A549 (cell line): ENCODE results near the gene MTHFD2L. TPM values are rescaled to one million over a fixed set of nuclear protein-coding genes. Genes with fewer than 3 reads are reported as not detected.

ENCODE experiments used
- ATAC-seq, 2 experiments: fragments of 200-7000 bp in 1 of 2; fragments of >200 bp in 1 of 2; cut with Nextera tagmentation in 1 of 2; cut with Tn5 transposase in 1 of 2; 3 replicates each; pipeline versions ENCODE4 v1.8.0 to v1.9.1; 2018 to 2020; ENCODE audit warnings: mild to moderate bottlenecking in 1 of 2, moderate library complexity in 1 of 2
- CTCF ChIA-PET: fragments of 300-600 bp; sonication (Branson Sonifier 250); formaldehyde crosslinking; extraction: SDS; loops from one replicate; lab custom pipeline; 2021; ENCODE audit warnings: antibody characterized with exemption, inconsistent platforms; lab: Yijun Ruan, JAX
- POLR2A ChIA-PET: fragments of 350-600 bp; formaldehyde crosslinking; extraction: SDS; loops from one replicate; lab custom pipeline; 2021; ENCODE audit warnings: antibody characterized with exemption, inconsistent platforms; lab: Yijun Ruan, JAX
- DNase-seq, 2 experiments: peaks; one replicate each; pipeline versions ENCODE4 v3.0.0 to v3.0.0-alpha.2; 2011 to 2016; ENCODE audit warnings: low read depth in 1 of 2, low spot score in 1 of 2
- FAIRE-seq: peaks from 2 replicates; lab custom pipeline; 2011; peaks lifted over from hg19 to GRCh38; lab: Jason Lieb, UNC
- H3K27ac ChIP-seq, 2 experiments: fragments of >200 bp; sonication (Bioruptor Twin); formaldehyde crosslinking; 3 replicates each; pipeline ENCODE4 v1.5.1; 2016 to 2017
- H3K4me1 ChIP-seq: fragments of >200 bp; sonication (Bioruptor Twin); formaldehyde crosslinking; 3 replicates; pipeline ENCODE4 v1.6.1; 2016
- H3K4me2 ChIP-seq: fragments of >200 bp; sonication (Bioruptor Twin); formaldehyde crosslinking; 3 replicates; pipeline ENCODE4 v1.6.1; 2016
- H3K4me3 ChIP-seq: fragments of >200 bp; sonication (Bioruptor Twin); formaldehyde crosslinking; 3 replicates; pipeline ENCODE4 v1.5.1; 2016
- H3K9me3 ChIP-seq: fragments of >200 bp; sonication (Bioruptor Twin); formaldehyde crosslinking; 3 replicates; pipeline ENCODE4 v1.6.1; 2016
- ATOH8 ChIP-seq: fragments of 250-450 bp; sonication (Bioruptor Pico); IDR thresholded peaks from 2 replicates; pipeline ENCODE4 v1.5.0; 2020; ENCODE audit warnings: low read depth, mild to moderate bottlenecking, moderate library complexity
- CHD2 ChIP-seq: fragments of 150-350 bp; IDR thresholded peaks from 2 replicates; pipeline ENCODE4 v1.6.1; 2014; ENCODE audit warnings: low read length; ENCODE audit not compliant: partially characterized antibody
- CHD4 ChIP-seq: fragments of 200-600 bp; sonication (generic); IDR thresholded peaks from 2 replicates; pipeline ENCODE4 v1.6.1; 2016; ENCODE audit warnings: antibody characterized with exemption, mild to moderate bottlenecking, borderline replicate concordance
- ESRRA ChIP-seq: fragments of 150-350 bp; IDR thresholded peaks from 2 replicates; pipeline ENCODE4 v1.6.1; 2014; ENCODE audit warnings: mild to moderate bottlenecking, low read length, borderline replicate concordance
- FOXS1 ChIP-seq: fragments of 250-450 bp; sonication (Bioruptor Pico); IDR thresholded peaks from 2 replicates; pipeline ENCODE4 v1.5.0; 2020; ENCODE audit warnings: mild to moderate bottlenecking, moderate library complexity
- HMGXB4 ChIP-seq: fragments of 250-450 bp; sonication (Bioruptor Pico); IDR thresholded peaks from 2 replicates; pipeline ENCODE4 v1.5.0; 2021; ENCODE audit warnings: mild to moderate bottlenecking, moderate library complexity, borderline replicate concordance
- HOXB13 ChIP-seq: fragments of 250-450 bp; sonication (Bioruptor Pico); IDR thresholded peaks from 2 replicates; pipeline ENCODE4 v1.5.0; 2020; ENCODE audit warnings: low read depth, mild to moderate bottlenecking, moderate library complexity
- HOXB5 ChIP-seq: fragments of 250-450 bp; sonication (Bioruptor Pico); IDR thresholded peaks from 2 replicates; pipeline ENCODE4 v1.5.0; 2020; ENCODE audit warnings: mild to moderate bottlenecking, moderate library complexity
- JUN ChIP-seq, 2 experiments: fragments of >200 bp; sonication (Bioruptor Twin); formaldehyde crosslinking; IDR thresholded peaks; 2 replicates in 1 of 2; 3 replicates in 1 of 2; pipeline ENCODE4 v1.6.1; 2016 to 2017
- KDM1A ChIP-seq: fragments of 200-600 bp; sonication (generic); IDR thresholded peaks from 2 replicates; pipeline ENCODE4 v1.6.1; 2016; ENCODE audit warnings: low read depth, mild to moderate bottlenecking
- KDM5A ChIP-seq: fragments of 200-600 bp; sonication (generic); IDR thresholded peaks from 2 replicates; pipeline ENCODE4 v1.6.1; 2016; ENCODE audit warnings: antibody characterized with exemption, mild to moderate bottlenecking
- MAZ ChIP-seq: fragments of 150-350 bp; IDR thresholded peaks from 2 replicates; pipeline ENCODE4 v1.6.1; 2014; ENCODE audit warnings: antibody characterized with exemption, low read depth, low read length, borderline replicate concordance
- NPAS2 ChIP-seq: fragments of 250-450 bp; sonication (Bioruptor Pico); IDR thresholded peaks from 2 replicates; pipeline ENCODE4 v1.8.0; 2022; ENCODE audit warnings: mild to moderate bottlenecking, moderate library complexity, borderline replicate concordance
- TFCP2L1 ChIP-seq: fragments of 250-450 bp; sonication (Bioruptor Pico); IDR thresholded peaks from 2 replicates; pipeline ENCODE4 v1.5.0; 2021; ENCODE audit warnings: mild to moderate bottlenecking
- ZC3H11A ChIP-seq: fragments of 450-650 bp; IDR thresholded peaks from 2 replicates; pipeline ENCODE4 v1.6.1; 2014; ENCODE audit warnings: antibody characterized with exemption, mild to moderate bottlenecking
- ZFP36 ChIP-seq: fragments of 450-650 bp; IDR thresholded peaks from 2 replicates; pipeline ENCODE4 v1.6.1; 2014; ENCODE audit warnings: borderline replicate concordance; ENCODE audit not compliant: partially characterized antibody
- ZSCAN20 ChIP-seq: fragments of 250-450 bp; sonication (Bioruptor Pico); IDR thresholded peaks from 2 replicates; pipeline ENCODE4 v1.8.0; 2022; ENCODE audit warnings: mild to moderate bottlenecking, moderate library complexity
- WGBS: methylation state at CpG from one replicate; pipeline ENCODE4 v1.1.6; 2017; ENCODE audit errors: missing lambda C conversion rate; 5-methylcytosine and 5-hydroxymethylcytosine counted together
- polyA plus RNA-seq, 4 experiments: library from polyadenylated mRNA; depleted of rRNA in 3 of 4; stranded (reverse); fragments of >200 nt; fragmentation: RNase III in 1 of 4; extraction: RNeasy Plus Mini Kit Qiagen cat#74134 plus additional on column Dnase treatment in 1 of 4; gene quantifications; 2 replicates in 3 of 4; 3 replicates in 1 of 4; pipeline ENCODE4 v1.2.3, GENCODE V29; 2011 to 2017
- TF ChIP-seq, protein P1 (sequence below): fragments of >200 bp; sonication (Bioruptor Twin); formaldehyde crosslinking; IDR thresholded peaks from 3 replicates; pipeline ENCODE4 v1.5.1; 2016

Gene MTHFD2L
- polyA plus RNA-seq, 2 of the 4 experiments (the other 2 are of a cell fraction) = 8.5 to 19.3 TPM

- TF ChIP-seq, protein P1, sequence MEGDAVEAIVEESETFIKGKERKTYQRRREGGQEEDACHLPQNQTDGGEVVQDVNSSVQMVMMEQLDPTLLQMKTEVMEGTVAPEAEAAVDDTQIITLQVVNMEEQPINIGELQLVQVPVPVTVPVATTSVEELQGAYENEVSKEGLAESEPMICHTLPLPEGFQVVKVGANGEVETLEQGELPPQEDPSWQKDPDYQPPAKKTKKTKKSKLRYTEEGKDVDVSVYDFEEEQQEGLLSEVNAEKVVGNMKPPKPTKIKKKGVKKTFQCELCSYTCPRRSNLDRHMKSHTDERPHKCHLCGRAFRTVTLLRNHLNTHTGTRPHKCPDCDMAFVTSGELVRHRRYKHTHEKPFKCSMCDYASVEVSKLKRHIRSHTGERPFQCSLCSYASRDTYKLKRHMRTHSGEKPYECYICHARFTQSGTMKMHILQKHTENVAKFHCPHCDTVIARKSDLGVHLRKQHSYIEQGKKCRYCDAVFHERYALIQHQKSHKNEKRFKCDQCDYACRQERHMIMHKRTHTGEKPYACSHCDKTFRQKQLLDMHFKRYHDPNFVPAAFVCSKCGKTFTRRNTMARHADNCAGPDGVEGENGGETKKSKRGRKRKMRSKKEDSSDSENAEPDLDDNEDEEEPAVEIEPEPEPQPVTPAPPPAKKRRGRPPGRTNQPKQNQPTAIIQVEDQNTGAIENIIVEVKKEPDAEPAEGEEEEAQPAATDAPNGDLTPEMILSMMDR = no peak
- TF ChIP-seq ZSCAN20 = no peak
- no peak for TF ChIP-seq ATOH8 (CRISPR knock-in tag)
- no peak for TF ChIP-seq HOXB13 (CRISPR knock-in tag)
- no peak for TF ChIP-seq NPAS2
- TF ChIP-seq CHD2 = no peak
Observed at GRCh38 chr4:74325886-74326285, 168.0 kb downstream of the MTHFD2L start (continued).

- WGBS = 89% methylated on average over 3 of the region's 3 CpGs
- no peak for TF ChIP-seq ZFP36
- TF ChIP-seq TFCP2L1 (CRISPR knock-in tag) = no peak
- TF ChIP-seq, all 56 proteins: peak for 0
- Histone ChIP-seq H3K4me1 (0 out of 3 replicates have a peak, but pooled peaks cover 5% of the 10 kb centered on the region), H3K4me3 (no peak overlapping the region), H3K4me2 (no peak overlapping the region), H3K27ac (no peak overlapping the region), H3K9me3 (no peaks in the 10 kb centered on the region)
- CTCF ChIA-PET = no interaction called here
- FAIRE-seq = no peak
- DNase-seq = no peak
- ATAC-seq = no peak
- POLR2A ChIA-PET = no interaction called here
Observed at GRCh38 chr4:74327762-74328161, 169.8 kb downstream of the MTHFD2L start.

DNA sequence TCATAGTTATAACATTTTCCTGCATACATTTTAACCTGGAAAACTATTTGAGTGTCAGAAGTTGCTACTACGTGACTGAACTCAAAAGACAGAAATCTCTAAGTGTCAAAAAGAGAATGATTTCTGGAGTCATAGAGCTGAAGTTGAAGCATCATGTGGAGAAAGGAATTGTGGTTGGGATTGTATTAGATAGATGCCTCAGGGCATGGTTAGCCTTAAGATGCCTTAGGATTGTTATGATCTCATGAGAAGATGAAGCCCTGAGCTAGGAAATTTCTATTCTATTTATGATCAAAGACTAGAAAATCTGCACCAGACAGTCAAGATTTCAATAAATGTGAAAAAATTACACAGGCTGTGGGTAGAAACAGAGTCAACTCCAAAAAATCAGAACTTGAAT, 170.6 kb downstream of the MTHFD2L start:
- CTCF ChIA-PET = interaction anchor here (2.8 kb wide), 1 partner anchor 8 kb away, joined by 13 read pairs; no protein-coding TSS in a partner anchor

More for the DNA sequence above, 170.6 kb downstream of the MTHFD2L start:
- Histone ChIP-seq H3K9me3 (no peaks in the 10 kb centered on the region), H3K27ac (no peak overlapping the region)
- FAIRE-seq = no peak
- TF ChIP-seq KDM5A = no peak
- no peak for TF ChIP-seq HOXB5 (CRISPR knock-in tag)
- no peak for TF ChIP-seq ZC3H11A
- no peak for TF ChIP-seq MAZ
- TF ChIP-seq ESRRA = no peak
- TF ChIP-seq CHD4 = no peak
- no peak for TF ChIP-seq NPAS2
- no peak for TF ChIP-seq HMGXB4 (CRISPR knock-in tag)
- TF ChIP-seq KDM1A = no peak
- TF ChIP-seq ATOH8 (CRISPR knock-in tag) = no peak
- TF ChIP-seq, protein P1 = no peak
- no peak for TF ChIP-seq FOXS1 (CRISPR knock-in tag)
- TF ChIP-seq JUN (IDR thresholded peaks at IDR 0.05) = no peak
- TF ChIP-seq, all 56 proteins: peak for 0
- H3K4me2 ChIP-seq = no peak overlapping the region
- no peak overlapping the region for H3K4me3 ChIP-seq
- DNase-seq (no peak), ATAC-seq (no peak)
- 89% methylated on average over 1 of the region's 1 CpG for WGBS
- H3K4me1 ChIP-seq = 0 out of 3 replicates have a peak, but pooled peaks cover 5% of the 10 kb centered on the region
- POLR2A ChIA-PET = no interaction called here
